Urothelium cell line (cell line): ENCODE data around the gene HES3.

Source experiments
- DNase-seq: peaks from one replicate; pipeline ENCODE4 v3.0.0; 2011; ENCODE audit warnings: low spot score, mixed read lengths
- FAIRE-seq: peaks from 2 replicates; lab custom pipeline; 2011; peaks lifted over from hg19 to GRCh38; lab: Jason Lieb, UNC

Gene HES3

GRCh38 chr1:6245086-6245868, 1.3 kb downstream of the HES3 start:
- peak; percentile 84 for DNase-seq
- no peak for FAIRE-seq

DNA sequence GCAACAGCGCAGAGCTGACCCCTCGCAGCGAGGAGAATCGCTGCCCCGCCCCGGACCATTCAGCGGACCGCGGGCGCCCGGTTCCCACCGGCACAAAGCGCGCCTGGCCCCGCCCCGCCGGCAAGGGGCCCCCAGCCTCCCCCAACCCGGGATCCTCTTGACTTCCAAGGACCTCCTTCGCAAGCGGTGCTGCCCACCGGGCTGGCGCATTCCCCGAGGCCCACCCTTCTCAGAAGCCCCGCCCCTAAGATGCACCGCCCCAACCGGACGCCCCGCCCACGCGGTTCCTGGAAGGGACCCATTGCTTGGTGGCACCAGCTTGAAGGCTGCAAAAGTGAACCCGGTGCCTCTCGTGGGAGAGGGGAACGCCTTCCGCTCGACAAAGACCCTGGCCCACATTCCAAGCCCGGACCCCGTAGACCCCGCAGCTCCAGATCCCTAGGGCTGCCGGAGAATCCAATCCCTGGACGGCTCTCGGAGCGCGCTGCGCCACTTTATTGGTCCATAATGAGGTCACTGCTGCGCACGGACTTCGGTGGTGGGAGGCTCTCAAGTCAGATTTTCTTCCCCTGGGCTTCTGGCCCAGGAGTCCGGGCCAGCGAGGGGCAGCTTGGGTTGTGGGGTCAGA, 2.0 kb downstream of the HES3 start:
- FAIRE-seq (no peak), DNase-seq (peak; percentile 50)

- FAIRE-seq (no peak), DNase-seq (peak; percentile 80)
Measured at GRCh38 chr1:6246497-6247467, 2.8 kb downstream of the HES3 start.

DNA sequence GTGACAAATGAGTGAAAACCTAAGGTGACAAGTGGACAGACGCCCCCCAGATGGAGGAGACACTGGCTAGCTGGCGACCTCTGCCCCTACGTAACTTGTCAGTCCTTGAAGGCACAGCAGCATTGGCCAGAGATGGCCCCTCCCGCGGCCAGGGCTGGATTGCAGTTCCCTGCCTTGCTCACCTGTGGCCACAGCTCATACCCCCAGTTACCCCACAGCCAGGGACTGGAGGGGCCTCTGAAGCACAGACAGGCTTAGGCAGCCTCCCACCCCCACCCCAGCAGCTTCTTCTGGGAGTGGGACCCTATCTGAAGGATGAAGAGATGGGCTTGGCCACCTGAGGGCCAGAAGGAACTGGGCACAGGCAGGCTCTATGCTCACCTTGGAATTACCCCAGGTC, 3.7 kb downstream of the HES3 start:
- FAIRE-seq: no peak
- DNase-seq: no peak

GRCh38 chr1:6248161-6248776, 4.3 kb downstream of the HES3 start:
- no peak for FAIRE-seq
- no peak for DNase-seq

- DNase-seq: no peak
Measured at GRCh38 chr1:6248932-6249738, 5.2 kb downstream of the HES3 start.

DNA sequence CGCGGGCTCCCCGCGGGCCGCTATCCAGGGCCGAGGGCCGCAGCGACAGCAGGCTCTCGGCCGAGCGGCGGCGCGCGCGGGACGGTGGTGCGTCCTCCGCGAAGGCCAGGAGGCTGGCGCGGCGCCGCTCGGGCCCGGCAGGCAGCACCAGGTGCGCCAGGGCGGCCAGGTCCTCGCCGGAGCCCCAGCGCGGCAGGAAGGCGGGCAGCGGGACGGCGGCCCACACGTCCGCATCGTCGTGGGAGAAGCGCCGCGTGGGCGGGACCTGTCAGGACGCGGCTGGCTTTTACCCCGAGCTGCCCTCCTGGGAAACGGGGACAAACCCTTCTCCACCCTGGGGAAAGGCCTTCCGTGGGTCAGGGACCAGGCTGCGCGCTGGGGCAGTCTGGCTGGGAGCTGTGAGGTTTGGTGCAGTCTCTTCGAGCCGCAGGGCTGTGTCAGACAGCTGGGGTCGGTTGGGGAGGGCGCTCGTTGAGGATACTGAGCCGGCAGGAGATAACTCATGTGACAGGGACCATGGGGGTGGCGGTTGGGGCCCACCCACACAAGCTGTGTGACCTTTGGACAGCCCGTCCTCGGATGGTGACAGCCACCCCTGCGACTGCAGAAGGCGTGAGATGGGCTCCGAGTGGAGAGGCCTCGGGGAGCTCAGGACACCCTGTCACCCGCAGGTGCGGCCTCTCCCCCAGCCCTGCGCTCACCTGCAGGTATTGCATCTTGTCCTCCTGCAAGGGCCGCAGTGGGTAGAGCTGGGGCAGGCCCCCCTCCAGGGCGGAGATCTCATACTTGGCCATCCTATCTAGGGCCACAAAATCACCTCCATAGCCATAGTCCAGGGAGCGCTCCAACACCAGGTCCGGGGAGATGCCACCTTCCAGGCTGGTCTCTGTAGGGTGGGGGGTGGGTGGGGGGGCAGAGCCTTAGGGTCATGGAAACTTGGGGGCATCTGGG, 6.0 kb downstream of the HES3 start:
- FAIRE-seq (no peak), DNase-seq (no peak)

More at GRCh38 chr1:6248932-6249738, 5.2 kb downstream of the HES3 start:
- FAIRE-seq: no peak

- DNase-seq (no peak), FAIRE-seq (no peak)
Measured at GRCh38 chr1:6251233-6251632, 7.3 kb downstream of the HES3 start.

- FAIRE-seq: no peak
- DNase-seq: no peak
Measured at GRCh38 chr1:6251681-6252373, 7.8 kb downstream of the HES3 start.

- FAIRE-seq (no peak), DNase-seq (no peak)
Measured at GRCh38 chr1:6252374-6252710, 8.4 kb downstream of the HES3 start.

DNA sequence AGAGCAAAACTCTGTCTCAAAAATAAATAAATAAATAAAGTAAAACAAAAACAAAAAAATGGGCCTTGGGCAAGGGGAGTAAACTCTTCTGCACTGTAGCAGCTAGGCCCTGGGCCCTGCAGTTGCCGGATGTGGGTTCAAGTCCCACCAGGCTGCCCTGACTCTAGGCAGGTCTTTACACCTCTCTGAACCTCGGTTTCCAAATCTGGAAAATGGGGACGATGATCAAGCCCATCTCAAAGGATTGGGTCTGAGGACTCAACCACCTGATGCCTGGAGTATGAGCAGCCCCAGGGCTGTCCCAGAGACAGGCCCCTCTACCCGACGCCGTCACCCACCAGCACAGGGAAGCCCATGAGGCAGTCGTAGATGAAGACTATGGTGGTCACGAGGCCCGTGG, 9.4 kb downstream of the HES3 start:
- FAIRE-seq (no peak), DNase-seq (no peak)

GRCh38 chr1:6254691-6255090, 10.7 kb downstream of the HES3 start:
- DNase-seq (no peak), FAIRE-seq (no peak)

- FAIRE-seq: no peak
- no peak for DNase-seq
Measured at GRCh38 chr1:6256645-6257044, 12.7 kb downstream of the HES3 start.

GRCh38 chr1:6257541-6258069, 13.6 kb downstream of the HES3 start:
- no peak for FAIRE-seq
- DNase-seq: no peak

- FAIRE-seq: no peak
- DNase-seq: no peak
Measured at GRCh38 chr1:6258675-6259074, 14.7 kb downstream of the HES3 start.

DNA sequence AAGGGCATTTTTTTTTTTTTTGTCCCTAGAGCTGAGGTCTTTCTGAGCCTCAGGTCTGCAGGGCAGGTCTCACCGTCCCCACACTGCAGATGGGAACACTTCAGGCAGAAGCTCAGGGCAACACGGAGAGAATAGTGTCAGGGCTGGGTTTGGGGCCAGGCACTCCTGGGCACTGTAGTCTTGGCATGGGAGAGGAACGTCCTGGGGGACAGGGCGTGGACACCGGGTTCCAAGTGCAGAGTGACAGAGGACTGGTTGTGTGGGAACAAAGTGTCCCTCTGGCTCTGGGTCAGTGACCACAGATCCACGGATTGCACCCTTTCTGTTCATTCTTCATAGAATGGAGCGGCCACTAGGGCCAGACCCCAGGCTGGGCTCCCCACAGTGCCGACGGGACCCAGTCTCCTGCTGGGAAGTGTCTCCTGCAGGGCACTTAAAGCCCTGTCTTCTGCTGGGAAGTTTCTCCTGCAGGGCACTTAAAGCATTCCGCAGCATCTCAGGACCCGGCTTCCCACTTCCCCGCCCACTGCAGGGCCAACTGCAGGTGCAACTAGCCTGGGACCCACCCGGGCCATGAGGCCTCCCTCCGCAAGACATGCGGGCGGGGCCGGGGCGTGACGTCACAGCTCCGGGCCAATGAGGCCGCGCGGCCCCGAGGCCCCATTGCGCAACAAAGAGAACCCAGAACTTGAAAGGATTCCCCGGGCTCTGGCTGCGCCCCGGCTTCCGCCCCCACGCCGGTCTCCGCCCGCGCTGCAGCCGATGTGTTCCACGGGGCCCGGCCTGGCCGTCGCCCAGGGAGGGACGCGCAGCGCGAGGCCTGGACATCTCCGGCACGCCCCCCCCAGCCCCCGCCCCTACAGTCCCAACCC, 15.7 kb downstream of the HES3 start:
- FAIRE-seq: no peak
- DNase-seq: peak; percentile 85

- FAIRE-seq: no peak
- peak; percentile 52 for DNase-seq
Measured at GRCh38 chr1:6260433-6260934, 16.5 kb downstream of the HES3 start.
